GM12891 (cell line): Measurements from ENCODE around the gene ANO7.
A peak's percentile ranks its signal among the peaks of the same experiment; 100 is the strongest.

Experiments
- DNase-seq: peaks from one replicate; pipeline ENCODE4 v3.0.0; 2011; ENCODE audit warnings: low spot score; ENCODE audit not compliant: insufficient read length
- FAIRE-seq: peaks from 2 replicates; lab custom pipeline; 2011; peaks lifted over from hg19 to GRCh38; lab: Jason Lieb, UNC
- PAX5 ChIP-seq: IDR thresholded peaks from 2 replicates; pipeline ENCODE4 v1.6.1; 2011; ENCODE audit warnings: low read length, moderate library complexity, mild to moderate bottlenecking; ENCODE audit not compliant: insufficient read depth, severe bottlenecking
- POLR2A ChIP-seq: IDR thresholded peaks from 2 replicates; pipeline ENCODE4 v1.6.1; 2011; ENCODE audit warnings: low read depth, low read length, control low read depth
- POLR2AphosphoS5 ChIP-seq: IDR thresholded peaks from 2 replicates; pipeline ENCODE4 v1.6.1; 2011; ENCODE audit warnings: low read depth, low read length, control low read depth
- POU2F2 ChIP-seq: IDR thresholded peaks from 2 replicates; pipeline ENCODE4 v1.6.1; 2011; ENCODE audit warnings: low read depth, mild to moderate bottlenecking, control low read depth, low read length, moderate library complexity
- SPI1 ChIP-seq: IDR thresholded peaks from 2 replicates; pipeline ENCODE4 v1.6.1; 2011; ENCODE audit warnings: low read depth, low read length, control low read depth
- TAF1 ChIP-seq: IDR thresholded peaks from 2 replicates; pipeline ENCODE4 v1.6.1; 2011; ENCODE audit warnings: low read depth, low read length, control low read depth

Gene ANO7

DNA sequence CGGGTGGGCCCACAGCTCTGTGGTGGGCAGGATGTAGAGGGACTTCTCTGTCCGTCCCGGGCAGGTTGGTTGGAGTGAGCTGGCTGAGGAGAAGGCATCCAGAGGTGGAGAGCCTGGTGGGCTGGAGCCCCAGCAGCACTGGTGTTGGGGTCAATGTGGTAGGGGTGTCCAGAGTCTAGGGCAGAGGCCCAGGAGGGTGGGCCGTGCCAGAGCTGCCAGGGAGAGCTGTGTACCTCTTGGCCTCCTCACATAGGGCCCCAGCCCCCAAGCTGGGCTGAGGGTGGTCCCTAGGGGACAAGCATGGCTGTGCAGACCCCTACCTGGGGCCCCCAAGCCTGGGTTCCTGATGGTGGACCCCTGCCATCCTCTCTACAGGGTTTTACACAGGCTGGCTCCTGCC lies 16.0 kb downstream of the ANO7 start:
- FAIRE-seq (no peak), DNase-seq (no peak)
- TF ChIP-seq SPI1: no peak
- no peak for TF ChIP-seq TAF1
- TF ChIP-seq PAX5: no peak
- TF ChIP-seq POLR2A: no peak
- TF ChIP-seq POU2F2: no peak
- TF ChIP-seq POLR2AphosphoS5: no peak

DNA sequence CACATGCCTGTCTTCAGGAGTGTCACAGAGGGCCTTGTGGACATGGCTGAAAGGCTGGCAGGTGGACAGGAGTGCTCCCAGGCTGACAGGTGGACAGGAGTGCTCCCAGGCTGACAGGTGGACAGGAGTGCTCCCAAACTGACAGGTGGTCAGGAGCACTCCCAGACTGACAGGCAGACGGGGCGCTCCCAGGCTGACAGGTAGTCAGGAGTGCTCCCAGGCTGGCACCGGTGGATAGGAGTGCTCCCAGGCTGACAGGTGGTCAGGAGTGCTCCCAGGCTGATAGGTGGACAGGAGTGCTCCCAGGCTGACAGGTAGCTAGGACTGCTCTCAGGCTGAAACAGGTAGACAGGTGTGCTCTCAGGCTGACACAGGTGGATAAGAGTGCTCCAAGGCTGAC lies 16.6 kb downstream of the ANO7 start:
- TF ChIP-seq PAX5: no peak
- FAIRE-seq: no peak

DNA sequence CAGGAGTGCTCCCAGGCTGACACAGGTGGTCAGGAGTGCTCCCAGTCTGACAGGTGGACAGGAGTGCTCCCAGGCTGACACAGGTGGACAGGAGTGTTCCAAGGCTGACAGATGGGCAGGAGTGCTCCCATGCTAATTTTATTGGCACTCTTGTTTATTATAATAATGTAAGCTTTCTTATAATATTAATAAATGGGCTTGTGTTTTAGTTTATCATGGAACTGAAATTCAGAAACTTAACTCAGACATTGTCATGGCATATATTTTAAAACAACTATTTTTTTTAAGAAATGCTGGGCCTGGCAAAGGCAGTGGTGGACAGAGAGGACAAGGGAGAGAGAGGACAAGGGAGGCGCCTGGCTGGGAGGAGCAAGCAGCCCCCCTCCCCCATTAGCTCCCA lies 18.7 kb downstream of the ANO7 start:
- FAIRE-seq (no peak), DNase-seq (no peak)
- TF ChIP-seq POLR2A: no peak
- no peak for TF ChIP-seq POLR2AphosphoS5
- TF ChIP-seq POU2F2: no peak
- no peak for TF ChIP-seq PAX5
- TF ChIP-seq TAF1: no peak
- no peak for TF ChIP-seq SPI1

More for the DNA sequence above, 16.6 kb downstream of the ANO7 start:
- DNase-seq: no peak

DNA sequence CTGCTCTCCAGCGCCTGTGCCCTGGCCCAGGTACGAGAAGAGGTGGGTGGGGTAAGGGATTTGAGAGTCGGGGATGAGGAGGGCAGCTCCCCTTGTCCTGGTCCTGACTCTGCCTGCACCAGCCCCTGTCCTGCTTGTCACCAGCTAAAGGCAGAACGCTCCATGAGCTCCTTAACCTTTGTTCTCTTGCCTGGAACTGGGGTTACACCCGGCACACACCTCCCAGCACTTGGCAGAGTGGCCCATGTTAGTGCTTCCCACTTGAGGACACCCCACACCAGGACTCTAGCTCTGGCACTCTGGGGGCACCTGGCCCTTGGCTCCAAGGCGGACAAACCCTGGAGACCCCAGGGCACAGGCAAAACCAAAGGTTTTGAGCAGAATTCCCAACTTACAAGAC lies 19.2 kb downstream of the ANO7 start:
- no peak for DNase-seq
- TF ChIP-seq POLR2AphosphoS5 (no peak), POLR2A (no peak), POU2F2 (no peak), TAF1 (no peak), SPI1 (no peak)
- no peak for FAIRE-seq

DNA sequence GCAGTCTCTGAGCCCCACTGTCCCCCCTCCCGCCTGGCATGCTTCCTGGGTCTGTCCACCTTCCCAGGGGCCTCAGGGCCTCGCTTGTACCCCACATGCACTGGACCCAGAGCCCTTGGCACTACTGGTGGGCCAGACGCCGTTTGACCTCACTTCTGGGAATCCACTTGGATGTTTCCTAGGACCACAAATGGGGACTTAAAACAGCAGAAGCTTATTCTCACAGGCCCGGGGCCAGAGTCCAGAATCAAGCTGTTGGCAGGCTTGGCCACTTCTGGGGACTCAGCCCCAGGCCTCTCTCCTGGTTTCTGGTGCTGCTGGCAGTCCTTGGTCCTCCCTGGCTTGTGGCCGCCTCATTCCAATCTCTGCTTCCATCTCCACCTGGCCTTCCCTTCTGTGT lies 19.6 kb downstream of the ANO7 start:
- FAIRE-seq: no peak
- no peak for DNase-seq
- TF ChIP-seq TAF1 (no peak), POU2F2 (no peak), SPI1 (no peak), PAX5 (no peak), POLR2AphosphoS5 (no peak), POLR2A (no peak)

DNA sequence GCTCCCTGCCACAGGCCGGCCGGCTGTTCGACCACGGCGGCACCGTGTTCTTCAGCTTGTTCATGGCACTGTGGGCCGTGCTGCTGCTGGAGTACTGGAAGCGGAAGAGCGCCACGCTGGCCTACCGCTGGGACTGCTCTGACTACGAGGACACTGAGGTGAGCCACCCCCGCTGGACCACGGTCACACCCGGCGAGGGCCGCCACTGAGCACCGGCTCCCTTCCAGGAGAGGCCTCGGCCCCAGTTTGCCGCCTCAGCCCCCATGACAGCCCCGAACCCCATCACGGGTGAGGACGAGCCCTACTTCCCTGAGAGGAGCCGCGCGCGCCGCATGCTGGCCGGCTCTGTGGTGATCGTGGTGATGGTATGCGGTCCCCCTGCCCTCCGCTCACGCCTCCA lies 20.8 kb downstream of the ANO7 start:
- DNase-seq (no peak), FAIRE-seq (no peak)
- TF ChIP-seq POU2F2: no peak
- TF ChIP-seq SPI1: no peak
- TF ChIP-seq PAX5: no peak
- no peak for TF ChIP-seq POLR2A
- TF ChIP-seq TAF1: no peak
- TF ChIP-seq POLR2AphosphoS5: no peak

DNA sequence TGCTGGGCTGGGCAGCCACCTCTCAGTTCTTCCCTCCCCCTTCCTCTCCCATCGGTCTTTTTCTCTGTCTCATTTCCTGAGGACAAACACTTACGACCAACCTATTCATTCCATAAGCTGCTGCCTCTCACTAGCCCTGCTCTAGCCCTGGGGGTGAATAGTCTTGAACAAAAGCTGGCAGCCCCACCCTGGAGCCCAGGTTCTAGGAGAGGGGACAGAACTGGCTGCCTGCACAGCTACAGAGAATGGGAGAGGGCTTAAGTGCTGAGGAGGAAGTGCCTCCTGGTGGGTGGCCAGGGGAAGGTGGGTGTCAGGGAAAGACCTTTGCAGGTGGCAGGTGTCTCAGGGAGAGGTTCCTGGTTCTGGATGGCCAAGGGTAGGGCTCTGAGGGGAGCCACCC lies 22.8 kb downstream of the ANO7 start:
- no peak for DNase-seq
- FAIRE-seq: no peak
- TF ChIP-seq TAF1 (no peak), POLR2A (no peak), PAX5 (no peak), POU2F2 (no peak), SPI1 (peak; percentile 18; the same call in 1 of the 2 replicates), POLR2AphosphoS5 (no peak)

DNA sequence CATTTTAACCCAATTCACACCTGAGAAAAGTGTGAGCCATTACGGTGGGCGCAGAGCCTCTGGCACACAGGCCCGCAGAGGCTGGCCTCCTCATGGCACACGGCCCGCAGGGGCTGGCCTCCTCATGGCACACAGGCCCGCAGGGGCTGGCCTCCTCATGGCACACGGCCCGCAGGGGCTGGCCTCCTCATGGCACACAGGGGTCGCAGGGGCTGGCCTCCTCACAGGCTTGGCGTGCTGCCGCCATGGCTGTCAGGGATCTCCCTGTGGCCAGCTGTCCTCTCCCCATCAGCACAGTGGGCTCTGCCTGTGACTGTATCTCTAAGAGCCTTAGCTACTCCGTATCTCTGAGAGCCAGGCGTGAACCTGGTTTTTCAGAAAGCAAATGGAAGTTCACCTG lies 24.6 kb downstream of the ANO7 start:
- no peak for FAIRE-seq
- no peak for DNase-seq
- TF ChIP-seq POU2F2 (no peak), SPI1 (no peak), POLR2A (no peak), POLR2AphosphoS5 (no peak), PAX5 (no peak), TAF1 (no peak)

DNA sequence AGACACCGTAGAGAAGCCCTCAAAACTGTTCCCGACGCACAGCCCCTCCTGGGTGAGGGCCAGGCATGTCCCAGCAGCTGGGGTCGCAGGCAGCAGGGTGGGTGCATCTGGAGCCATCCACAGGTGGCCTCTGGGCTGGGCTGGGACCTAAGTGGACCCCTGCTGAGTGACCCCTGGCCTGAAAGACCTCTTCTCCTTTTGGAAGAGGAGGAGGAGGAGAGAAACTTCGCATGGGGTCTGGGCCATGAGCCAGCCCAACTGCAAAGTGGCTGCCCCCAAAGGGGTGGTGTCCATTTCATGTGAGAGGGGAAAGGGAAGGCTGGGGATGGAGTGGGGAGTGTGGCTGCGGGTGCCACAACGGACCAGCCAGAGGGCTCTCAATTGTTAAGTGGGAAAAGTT lies 25.1 kb downstream of the ANO7 start:
- DNase-seq (no peak), FAIRE-seq (no peak)
- TF ChIP-seq SPI1 (no peak), POU2F2 (no peak), TAF1 (no peak), POLR2AphosphoS5 (no peak), POLR2A (no peak), PAX5 (no peak)

DNA sequence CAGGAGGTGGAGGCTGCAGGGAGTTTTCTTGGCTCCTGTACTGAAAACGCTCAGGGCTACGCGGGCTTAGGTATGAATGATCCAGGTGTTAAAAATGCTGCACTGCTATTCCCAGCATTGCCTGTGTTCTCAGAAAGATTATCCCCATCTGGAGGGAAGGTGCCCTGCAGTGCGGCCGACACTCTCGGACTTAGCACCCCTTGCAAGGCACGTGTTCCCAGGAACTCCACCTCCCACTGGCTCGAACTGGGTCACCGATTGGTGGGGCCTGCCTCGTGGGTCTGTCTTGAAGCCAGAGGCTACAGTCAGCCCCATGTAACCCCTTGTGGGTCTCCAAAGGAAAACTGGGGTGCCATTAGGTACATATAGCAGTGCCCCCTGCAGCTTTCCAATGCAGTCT lies 25.7 kb downstream of the ANO7 start:
- DNase-seq (no peak), FAIRE-seq (no peak)
- TF ChIP-seq SPI1: no peak
- no peak for TF ChIP-seq TAF1
- TF ChIP-seq POLR2A: no peak
- TF ChIP-seq POLR2AphosphoS5: no peak
- TF ChIP-seq POU2F2: no peak
- TF ChIP-seq PAX5: no peak

DNA sequence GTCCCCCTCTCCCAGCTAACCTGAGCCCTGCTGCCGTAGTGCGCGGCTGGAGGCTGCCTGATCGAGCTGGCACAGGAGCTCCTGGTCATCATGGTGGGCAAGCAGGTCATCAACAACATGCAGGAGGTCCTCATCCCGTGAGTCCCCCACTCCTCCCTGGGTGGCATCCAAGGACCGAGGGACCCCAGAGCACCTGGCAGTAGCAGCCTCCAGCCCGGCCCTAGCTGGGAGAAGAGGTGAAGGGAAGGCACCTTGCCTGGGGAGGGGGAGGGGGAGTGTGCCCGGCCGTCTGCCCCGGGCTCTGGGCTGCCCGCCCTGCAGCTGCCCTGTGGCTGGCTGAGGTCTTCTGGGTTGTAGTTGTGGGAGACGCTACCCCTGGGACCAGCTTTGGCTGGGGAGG lies 26.3 kb downstream of the ANO7 start:
- DNase-seq (no peak), FAIRE-seq (no peak)
- TF ChIP-seq POU2F2: no peak
- TF ChIP-seq POLR2AphosphoS5: no peak
- no peak for TF ChIP-seq SPI1
- TF ChIP-seq TAF1: no peak
- no peak for TF ChIP-seq POLR2A
- TF ChIP-seq PAX5: no peak

DNA sequence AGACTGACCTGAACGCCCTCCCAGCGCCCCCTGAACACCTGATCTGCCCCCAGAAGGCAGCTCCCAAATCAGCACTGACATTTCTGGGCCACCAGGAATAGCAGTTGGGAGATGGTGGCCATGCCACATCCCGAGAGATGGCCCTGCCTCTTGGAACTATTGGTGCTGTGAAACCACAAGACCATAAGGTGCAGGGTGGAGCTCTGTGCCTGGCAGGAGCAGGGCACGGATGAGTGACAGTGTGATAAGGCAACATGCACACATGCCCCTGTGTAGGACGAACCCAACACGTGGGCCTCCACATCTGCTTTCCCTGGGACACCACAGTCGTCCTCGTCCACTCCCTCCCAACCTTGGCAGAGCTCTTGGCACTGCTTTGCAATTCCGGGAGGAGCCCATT lies 26.9 kb downstream of the ANO7 start:
- FAIRE-seq: no peak
- TF ChIP-seq POLR2AphosphoS5 (no peak), PAX5 (no peak)

More for the DNA sequence above, 26.9 kb downstream of the ANO7 start:
- no peak for DNase-seq
